GM18861 (cell line): ENCODE measurements around the gene PCK2.

Experiments used
- ATAC-seq: cut with Tn5 transposase; IDR thresholded peaks from one replicate; pipeline ENCODE4 v1.9.1; 2021; ENCODE audit not compliant: unreplicated experiment

The PCK2 gene

DNA sequence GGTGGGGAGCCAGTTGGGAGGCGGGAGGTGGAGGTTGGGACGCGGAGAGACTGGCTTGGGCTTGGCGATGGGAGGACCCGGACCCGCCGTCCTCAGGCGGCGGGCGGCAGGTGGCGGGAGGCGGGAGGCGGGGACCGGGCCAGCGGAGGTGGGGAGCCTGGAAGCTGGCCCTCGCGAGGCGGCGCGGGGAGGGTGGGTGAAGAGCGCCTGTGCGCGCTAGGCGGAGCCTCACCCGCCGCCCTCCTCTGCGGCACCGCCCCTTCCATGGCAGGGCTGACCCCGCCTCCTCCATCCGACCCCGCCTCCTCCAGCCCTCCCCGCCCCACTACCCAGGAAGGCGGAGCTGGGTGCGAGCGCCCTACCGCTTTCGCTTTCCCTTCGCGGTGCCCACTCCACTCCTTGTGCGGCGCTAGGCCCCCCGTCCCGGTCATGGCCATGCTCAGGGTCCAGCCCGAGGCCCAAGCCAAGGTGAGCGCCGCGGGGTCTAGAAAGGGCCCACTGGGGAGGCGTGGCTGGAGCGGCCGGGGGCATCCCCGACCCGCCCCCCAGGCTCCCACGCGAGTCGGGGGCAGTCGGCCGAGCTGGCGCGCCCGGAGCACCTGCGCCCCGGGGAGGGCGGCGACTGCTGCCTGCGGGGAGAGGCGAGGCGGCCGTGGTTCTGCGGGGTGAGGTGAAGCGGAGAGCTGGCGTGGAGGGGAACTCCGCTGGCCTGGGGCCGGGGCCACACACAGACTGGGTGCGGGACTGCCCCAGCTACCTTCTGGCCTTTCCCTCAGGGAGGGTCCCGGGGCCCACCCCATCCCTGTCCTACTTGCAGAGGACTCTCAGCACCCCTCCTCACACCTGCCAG lies 41.9 kb downstream of the PCK2 start, which contains the start of gene PSME1:
PSME1 (plus strand) TSS at position 361 of the 850 bp plus-strand sequence; CDS start at position 430, 69 bp downstream.
- peak; percentile 76 for ATAC-seq

DNA sequence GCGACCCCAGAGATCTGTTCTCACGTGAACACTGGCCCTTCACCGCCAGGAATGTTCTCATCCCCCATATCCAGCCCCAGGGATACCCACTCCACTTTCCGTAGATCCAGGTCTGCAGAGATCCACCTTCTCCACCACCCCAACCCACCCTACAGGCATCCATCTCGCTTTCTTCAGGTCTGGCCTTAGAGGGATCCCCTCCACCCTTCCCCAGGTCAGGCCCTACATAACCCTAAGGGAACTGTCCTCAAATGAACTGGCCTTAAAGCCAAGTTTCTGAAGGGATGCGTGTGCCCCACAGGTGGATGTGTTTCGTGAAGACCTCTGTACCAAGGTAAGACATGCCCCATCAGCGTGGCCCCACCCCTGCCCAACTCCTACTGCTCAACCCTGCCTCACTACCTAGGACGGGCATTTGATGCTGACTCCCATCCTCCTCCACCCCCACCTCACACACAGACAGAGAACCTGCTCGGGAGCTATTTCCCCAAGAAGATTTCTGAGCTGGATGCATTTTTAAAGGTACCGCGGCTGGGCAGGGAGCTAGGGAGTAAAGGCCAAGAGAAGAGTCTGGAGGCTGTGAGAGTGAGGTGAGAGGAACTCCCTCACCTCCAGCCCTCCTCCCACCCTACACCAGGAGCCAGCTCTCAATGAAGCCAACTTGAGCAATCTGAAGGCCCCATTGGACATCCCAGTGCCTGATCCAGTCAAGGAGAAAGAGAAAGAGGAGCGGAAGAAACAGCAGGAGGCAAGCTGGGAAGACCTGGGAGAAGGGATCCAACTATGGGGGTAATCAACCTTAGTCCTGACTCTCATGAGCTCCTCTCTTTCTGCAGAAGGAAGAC lies 42.8 kb downstream of the PCK2 start:
- no peak for ATAC-seq

DNA sequence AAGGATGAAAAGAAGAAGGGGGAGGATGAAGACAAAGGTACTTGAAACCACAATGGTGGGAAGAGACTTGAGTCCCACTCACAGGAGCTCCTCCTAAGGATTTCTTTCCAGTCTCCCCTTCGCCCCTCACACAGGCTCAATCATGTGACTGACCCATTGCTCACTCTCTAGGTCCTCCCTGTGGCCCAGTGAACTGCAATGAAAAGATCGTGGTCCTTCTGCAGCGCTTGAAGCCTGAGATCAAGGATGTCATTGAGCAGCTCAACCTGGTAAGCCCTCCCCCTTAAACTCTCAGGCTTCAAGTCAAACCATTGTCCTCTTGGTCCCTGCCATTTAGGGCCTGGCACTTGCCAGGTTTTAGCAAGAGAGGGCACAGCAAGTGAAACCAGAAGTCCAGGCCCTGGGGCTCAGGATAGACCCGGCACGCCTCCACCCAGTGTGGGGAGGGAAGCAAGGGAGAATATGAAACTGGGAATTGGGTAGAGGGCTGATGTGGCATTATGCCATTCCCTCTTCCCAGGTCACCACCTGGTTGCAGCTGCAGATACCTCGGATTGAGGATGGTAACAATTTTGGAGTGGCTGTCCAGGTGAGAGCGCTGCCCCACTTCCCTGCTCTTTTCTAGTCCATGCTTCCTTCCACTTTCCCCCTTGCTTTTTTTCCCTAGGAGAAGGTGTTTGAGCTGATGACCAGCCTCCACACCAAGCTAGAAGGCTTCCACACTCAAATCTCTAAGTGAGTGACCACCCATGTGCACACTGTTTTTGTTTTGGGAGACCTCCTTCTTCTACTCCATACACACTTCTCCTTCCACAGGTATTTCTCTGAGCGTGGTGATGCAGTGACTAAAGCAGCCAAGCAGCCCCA lies 43.7 kb downstream of the PCK2 start:
- no peak for ATAC-seq

DNA sequence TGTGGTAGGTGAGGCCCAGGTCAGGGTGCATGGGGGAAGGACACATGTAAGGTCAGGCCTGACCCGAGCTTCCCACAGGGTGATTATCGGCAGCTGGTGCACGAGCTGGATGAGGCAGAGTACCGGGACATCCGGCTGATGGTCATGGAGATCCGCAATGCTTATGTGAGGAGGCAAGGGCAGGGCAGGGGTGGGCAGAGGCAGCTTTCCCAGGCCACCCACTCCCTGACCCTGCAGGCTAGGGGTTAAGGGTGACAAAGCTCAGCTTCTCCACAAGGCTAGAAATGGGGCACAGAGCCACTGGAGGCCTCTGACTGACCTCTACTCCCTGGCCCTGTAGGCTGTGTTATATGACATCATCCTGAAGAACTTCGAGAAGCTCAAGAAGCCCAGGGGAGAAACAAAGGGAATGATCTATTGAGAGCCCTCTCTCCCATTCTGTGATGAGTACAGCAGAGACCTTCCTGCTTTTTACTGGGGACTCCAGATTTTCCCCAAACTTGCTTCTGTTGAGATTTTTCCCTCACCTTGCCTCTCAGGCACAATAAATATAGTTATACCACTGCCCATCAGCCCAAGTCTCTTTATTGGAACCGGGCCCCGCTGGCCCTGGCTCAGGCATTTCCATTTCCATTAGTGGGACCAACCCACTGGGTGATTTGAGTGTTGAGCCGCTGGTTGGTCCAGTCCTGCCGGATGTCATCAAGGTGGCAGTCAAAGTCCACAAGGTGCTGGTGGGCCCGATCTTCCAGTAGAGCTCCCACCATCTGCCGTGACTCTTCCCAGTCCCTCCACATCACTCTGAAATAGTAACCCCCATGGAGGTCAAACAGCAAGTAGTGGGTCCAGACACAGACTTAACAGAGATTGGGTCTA lies 44.5 kb downstream of the PCK2 start:
- no peak for ATAC-seq

DNA sequence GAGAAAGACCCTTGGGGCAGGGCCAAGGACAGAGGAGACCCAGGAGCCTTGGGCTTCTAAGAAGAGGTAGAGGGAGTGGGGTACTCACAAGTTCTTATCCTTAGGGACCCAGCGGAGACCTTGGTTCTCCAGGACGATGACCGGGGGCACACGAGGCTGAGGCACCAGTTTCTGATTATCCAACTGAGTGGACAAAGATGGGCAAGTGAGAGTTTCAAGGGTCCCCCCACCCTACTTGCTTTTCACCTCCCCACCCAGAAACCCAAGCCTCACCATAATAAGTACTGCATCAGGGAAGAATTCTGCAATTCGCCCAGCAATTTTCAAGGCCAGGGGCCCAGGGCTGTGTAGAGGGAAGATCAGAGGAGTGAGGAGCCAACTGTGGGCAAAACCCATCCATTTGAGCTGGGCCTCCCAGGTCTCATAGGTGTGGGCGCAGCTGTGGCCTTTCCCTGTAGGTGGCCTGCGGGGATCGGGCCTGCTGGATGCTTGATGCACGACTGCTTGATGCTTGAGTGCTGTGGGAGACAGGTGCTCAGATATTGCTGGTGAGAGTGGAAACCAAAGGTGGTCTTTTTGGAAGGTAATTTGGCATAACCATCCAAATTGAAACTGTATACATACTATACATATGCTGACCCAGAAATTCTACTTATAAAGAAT lies 45.3 kb downstream of the PCK2 start:
- no peak for ATAC-seq

DNA sequence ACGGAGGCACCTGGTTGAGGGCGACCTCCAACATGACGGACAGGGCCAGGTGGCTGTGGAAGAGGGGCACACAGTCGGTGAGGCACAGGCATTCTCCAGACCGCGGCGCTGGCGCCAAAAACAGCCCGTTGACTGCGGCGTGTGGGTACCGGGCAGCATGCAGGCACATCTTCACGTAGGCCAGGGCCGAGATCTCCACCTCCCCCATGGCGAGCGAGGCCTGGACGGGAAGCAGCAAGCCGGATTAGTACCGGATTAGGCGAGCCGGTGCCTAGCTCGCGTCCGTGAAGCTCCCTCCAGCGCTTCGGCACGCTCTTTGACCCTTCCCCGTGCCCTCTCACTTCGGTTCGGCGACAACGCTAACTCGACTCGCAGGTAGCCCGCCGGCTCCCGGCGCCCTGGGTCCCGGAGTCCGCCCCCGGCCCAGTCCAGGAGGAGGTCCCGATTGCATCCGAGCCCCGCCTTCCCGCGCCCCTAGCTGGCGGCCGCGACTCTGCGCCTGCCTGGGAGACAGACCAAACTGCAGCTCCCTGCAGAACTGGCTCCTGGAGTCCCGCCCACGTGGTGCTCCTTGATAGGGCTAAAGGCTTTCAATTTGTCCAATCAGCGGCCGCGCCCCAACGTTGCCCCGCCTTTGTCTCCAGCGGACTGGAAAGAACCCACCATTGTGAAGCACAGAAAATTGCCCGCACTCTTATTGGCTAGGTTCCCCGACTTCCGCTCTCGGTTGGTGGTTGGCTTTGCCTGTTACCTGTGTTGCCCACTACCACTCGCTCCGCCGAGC lies 47.2 kb downstream of the PCK2 start, which contains the start of gene EMC9:
EMC9 (minus strand) TSS at position 495 of the 784 bp plus-strand sequence; CDS start at position 208, 287 bp downstream.
- ATAC-seq: peak; percentile 79

DNA sequence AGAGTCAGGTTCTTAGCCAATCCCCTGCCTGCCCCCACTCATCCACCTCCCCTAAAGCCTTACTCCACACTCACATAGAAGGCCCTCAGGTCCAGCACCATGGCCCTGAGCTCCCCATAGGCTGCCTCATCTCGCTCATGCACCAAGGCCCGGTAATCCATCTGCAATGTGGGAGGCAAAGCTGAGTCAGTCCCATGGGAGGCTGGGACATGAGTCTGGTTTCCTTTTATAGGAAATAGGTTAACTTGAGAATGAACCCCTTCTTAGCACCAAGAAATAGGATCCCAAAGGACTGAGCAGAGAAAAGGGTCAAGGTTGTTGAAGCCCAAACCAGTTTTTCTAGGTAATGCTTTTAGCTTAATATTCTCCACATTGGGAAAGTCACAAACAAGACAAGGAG lies 49.4 kb downstream of the PCK2 start:
- no peak for ATAC-seq

DNA sequence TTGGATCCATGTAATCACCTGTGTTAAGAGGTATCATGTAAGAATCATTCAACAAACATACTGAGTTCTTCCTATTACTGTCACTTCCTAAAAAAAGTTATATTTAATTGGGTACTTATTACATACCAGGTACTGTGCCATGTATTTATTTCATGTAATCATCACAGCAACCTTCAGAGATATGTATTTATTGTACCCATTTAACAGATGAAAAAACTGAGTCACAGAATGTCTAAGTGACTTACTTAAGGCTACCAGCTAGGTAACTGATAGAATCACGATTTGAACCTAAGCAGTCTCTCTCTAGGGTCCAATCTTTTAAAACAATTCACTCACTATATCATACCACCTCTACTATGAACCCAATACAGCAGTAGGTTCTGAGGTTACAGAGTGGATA lies 50.3 kb downstream of the PCK2 start:
- ATAC-seq: no peak

DNA sequence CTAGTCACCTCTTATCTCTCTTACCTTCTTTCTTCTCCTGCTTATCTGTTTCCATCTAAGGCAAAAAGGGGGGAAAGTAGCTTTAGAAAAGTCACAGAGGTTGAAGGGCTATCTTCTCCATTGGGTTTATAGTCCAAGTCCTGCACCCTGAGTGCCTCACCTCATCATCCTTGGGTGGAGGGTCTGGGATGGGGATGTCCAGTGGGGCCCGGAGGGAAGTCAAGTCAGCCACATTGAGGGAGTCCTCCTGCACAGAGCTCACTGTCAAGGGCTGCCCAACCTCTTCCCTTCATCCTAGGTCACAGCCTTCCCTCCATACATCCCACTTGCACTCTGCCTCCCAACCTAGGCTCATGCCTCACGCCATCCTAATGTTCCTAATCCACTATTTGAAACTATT lies 51.1 kb downstream of the PCK2 start:
- ATAC-seq: no peak

DNA sequence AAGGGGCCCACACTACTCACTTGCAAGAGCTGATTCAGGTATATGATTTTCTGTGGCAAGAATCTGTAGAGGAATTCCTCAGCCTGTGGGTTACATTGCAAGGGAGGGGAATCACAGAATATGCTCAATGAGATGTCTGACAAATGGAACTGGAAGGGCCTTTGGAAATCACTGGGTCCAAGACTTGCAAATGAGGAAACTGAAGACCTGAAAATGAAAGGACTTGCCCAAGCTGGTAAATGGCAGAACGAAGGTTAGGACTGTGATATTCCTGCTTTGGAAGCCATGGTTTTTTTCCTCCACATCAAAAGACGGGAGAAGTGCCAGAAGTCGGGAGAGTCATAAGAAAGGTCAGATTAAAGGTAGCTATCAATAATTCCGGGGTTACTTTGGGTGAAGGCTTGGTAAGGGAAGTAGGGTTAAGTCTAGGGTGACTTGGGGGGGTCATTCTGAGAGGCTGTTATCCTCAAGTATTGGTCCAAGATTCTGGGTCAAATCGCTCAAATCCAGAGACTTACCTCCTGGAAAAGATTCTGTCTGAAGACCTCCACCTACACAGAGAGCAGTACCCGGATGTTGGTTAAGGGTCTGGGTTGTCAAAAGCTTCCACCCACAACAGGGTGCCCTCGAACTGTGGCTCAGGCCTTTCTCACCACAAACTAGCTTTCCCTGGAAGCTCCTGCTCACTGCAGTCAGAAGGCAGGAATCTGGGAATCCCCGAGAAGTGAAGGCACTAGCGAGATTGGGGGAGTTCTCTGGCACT lies 51.8 kb downstream of the PCK2 start:
- ATAC-seq: no peak

DNA sequence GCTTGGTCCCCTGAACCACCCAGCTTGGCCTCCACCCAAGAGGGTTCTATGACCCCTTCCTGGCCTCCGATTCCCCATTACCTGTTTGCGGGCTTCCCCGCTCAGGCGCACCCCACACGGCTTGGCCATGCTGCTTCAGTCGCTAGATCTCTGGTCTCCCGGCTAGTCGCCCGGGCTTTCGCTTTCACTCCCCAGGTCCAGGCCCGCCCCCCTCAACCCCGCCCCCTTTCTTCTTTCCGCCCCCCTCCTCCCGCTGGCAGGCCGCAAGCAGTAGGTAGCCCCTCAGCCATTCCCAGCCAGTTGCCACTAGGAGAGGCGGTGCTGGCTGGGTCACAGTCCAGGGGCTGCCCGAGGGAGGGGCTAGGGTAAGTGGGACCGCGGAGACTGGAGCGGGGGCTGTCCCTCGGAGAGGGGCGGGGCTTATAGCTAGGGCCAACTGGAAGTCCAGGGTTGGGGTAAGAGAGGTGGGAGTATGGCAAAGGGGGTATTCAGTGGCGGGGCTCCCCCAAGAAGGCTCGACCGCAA lies 52.4 kb downstream of the PCK2 start, which contains the start of gene PSME2:
PSME2 (minus strand) TSS at position 158 of the 525 bp plus-strand sequence; CDS start at position 129, 29 bp downstream.
- peak; percentile 53 for ATAC-seq

DNA sequence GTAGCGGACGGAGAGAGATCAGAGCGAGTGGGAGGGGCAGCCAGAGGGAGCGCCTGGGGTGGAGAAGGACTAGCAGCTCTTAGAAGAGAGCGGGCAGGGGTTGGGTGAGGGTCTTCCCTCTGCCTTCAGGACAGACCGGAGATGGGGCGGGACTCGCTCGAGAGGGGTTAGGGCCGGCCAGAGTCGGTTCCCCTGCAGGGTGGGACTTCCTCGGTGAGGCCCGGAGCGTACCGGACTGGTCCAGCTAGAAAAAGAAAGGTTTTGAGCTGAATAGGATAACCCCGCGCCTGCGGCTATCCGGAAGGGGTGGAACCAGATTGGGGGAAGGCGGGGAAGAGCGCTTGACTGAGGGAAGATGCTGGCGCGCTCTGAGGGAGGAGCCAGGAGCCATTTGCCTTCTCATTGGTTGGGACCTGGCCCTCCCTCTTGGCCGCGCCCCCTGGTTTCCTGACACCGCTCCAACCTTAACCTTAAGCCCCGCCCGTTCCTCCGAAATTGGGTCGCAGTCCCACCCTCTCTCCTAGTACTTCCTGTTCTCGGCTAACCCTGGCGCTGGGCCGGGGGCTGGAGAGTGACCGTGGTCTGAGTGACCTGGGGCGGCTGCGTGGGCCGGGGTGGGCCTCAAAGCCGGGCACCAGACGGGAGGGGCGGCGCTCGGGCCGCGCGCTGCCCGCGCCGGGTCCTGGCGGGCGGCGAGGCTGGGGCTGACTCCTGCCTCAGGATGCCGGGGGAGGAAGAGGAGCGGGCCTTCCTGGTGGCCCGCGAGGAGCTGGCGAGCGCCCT lies 53.1 kb downstream of the PCK2 start, which contains the start of gene RNF31:
RNF31 (plus strand) TSS at position 521 of the 783 bp plus-strand sequence; CDS start at position 722, 201 bp downstream.
- ATAC-seq: peak; percentile 74

DNA sequence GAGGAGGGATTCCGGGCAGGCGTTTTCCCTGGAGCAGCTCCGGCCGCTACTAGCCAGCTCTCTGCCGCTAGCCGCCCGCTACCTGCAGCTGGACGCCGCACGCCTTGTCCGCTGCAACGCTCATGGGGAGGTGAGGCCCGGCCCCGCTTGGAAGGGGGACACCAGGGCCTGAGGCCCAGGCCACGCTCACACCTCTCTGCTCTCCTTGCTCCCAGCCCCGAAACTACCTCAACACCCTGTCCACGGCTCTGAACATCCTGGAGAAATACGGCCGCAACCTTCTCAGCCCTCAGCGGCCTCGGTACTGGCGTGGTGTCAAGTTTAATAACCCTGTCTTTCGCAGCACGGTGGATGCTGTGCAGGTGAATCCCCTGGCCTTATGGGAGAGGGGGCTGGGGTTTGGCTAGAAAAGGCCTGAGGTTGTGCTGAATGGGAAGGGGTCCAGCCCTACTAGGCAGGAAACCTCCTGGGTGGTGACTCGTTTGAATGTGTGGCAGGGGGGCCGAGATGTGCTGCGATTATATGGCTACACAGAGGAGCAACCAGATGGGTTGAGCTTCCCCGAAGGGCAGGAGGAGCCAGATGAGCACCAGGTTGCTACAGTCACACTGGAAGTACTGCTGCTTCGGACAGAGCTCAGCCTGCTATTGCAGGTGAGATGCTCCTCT lies 53.8 kb downstream of the PCK2 start:
- no peak for ATAC-seq

DNA sequence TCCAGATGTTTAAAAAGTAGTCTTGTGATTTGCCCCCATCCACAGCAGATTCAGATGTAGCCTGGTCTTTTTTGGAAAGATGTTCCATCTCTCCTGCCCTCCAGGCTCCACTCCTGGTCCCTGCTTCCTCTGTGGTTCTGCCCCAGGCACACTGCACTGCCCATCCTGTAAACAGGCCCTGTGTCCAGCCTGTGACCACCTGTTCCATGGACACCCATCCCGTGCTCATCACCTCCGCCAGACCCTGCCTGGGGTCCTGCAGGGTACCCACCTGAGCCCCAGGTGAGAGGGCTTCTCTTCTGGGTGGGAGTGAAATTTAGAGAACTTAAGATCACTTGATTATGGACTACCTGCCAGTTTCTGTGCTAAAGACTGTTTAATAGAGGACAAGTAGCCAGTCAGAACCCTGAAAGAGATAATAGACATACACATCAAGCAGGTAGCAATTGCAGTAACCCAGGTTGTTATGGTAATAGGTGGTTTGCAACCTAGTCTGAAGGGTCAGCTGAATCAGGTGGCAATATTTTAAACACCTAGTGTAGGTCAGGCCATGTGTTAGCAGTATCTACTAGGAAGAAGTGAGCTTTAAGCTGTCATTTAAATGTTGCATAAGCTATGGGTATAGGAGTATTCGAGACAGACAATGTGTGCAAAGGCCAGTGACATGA lies 55.3 kb downstream of the PCK2 start:
- no peak for ATAC-seq

DNA sequence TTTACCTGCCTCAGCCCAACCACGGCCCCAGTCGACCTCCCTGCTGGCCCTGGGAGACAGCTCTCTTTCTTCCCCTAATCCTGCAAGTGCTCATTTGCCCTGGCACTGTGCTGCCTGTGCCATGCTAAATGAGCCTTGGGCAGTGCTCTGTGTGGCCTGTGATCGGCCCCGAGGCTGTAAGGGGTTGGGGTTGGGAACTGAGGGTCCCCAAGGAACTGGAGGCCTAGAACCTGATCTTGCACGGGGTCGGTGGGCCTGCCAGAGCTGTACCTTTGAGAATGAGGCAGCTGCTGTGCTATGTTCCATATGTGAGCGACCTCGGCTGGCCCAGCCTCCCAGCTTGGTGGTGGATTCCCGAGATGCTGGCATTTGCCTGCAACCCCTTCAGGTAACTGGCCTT lies 56.0 kb downstream of the PCK2 start:
- no peak for ATAC-seq
